Hepatocyte (in vitro differentiated cells): ENCODE results near the gene CPA5. TPM values are rescaled to one million over a fixed set of nuclear protein-coding genes. Genes with fewer than 3 reads are reported as not detected.
"Not testable (repeated sequence)": the region's sequence is repeated elsewhere in the genome, so short reads cannot be mapped to it uniquely, and the experiment has no call there.

ENCODE experiments used
- DNase-seq: peaks from one replicate; pipeline ENCODE4 v3.0.0-alpha.2; 2016; ENCODE audit warnings: low spot score
- H2AFZ ChIP-seq: fragments of 200-600 bp; sonication (generic); 2 replicates; pipeline ENCODE4 v1.6.0; 2016; ENCODE audit warnings: antibody characterized with exemption, mild to moderate bottlenecking
- H3K27ac ChIP-seq: fragments of 200-600 bp; sonication (generic); 2 replicates; pipeline ENCODE4 v1.5.1; 2016; ENCODE audit warnings: mild to moderate bottlenecking
- H3K27me3 ChIP-seq: fragments of 200-600 bp; sonication (generic); 2 replicates; pipeline ENCODE4 v1.6.1; 2016
- H3K36me3 ChIP-seq: fragments of 200-600 bp; sonication (generic); replicated peaks from 2 replicates; pipeline ENCODE4 v1.5.1; 2016; ENCODE audit warnings: low read depth; ENCODE audit not compliant: insufficient read depth
- H3K4me1 ChIP-seq: fragments of 200-600 bp; sonication (generic); 2 replicates; pipeline ENCODE4 v1.5.1; 2016; ENCODE audit warnings: mild to moderate bottlenecking, moderate library complexity; ENCODE audit not compliant: insufficient read depth
- H3K4me2 ChIP-seq: fragments of 200-600 bp; sonication (generic); 2 replicates; pipeline ENCODE4 v1.6.0; 2016
- H3K4me3 ChIP-seq: fragments of 200-600 bp; sonication (generic); 2 replicates; pipeline ENCODE4 v1.5.1; 2016; ENCODE audit warnings: mild to moderate bottlenecking
- H3K79me2 ChIP-seq: fragments of 200-600 bp; sonication (generic); 2 replicates; pipeline ENCODE4 v1.6.0; 2017; ENCODE audit warnings: mild to moderate bottlenecking
- H3K9me2 ChIP-seq: fragments of 200-600 bp; sonication (generic); replicated peaks from 2 replicates; pipeline ENCODE4 v1.6.0; 2017; ENCODE audit warnings: mild to moderate bottlenecking; ENCODE audit not compliant: insufficient read depth
- H3K9me3 ChIP-seq: fragments of 200-600 bp; sonication (generic); 2 replicates; pipeline ENCODE4 v1.5.1; 2016; ENCODE audit warnings: low read depth, mild to moderate bottlenecking
- H4K20me1 ChIP-seq: fragments of 200-600 bp; sonication (generic); 2 replicates; pipeline ENCODE4 v1.6.0; 2016; ENCODE audit warnings: mild to moderate bottlenecking; ENCODE audit not compliant: insufficient read depth, poor library complexity, severe bottlenecking
- CTCF ChIP-seq: fragments of 200-600 bp; sonication (generic); IDR thresholded peaks from 2 replicates; pipeline ENCODE4 v1.5.1; 2016; ENCODE audit warnings: antibody characterized with exemption, mild to moderate bottlenecking; ENCODE audit not compliant: poor library complexity
- EZH2 ChIP-seq: fragments of 200-600 bp; sonication (generic); IDR thresholded peaks from 2 replicates; pipeline ENCODE4 v1.6.1; 2016; ENCODE audit warnings: antibody characterized with exemption, mild to moderate bottlenecking, borderline replicate concordance
- EZH2phosphoT487 ChIP-seq: fragments of 200-600 bp; sonication (generic); IDR thresholded peaks from one replicate; pipeline ENCODE4 v1.6.1; 2018; ENCODE audit warnings: antibody characterized with exemption, mild to moderate bottlenecking, low read depth, moderate library complexity; ENCODE audit not compliant: unreplicated experiment, severe bottlenecking
- WGBS: methylation state at CpG from one replicate; pipeline ENCODE4 v1.1.6; 2016; ENCODE audit warnings: low lambda C conversion rate; ENCODE audit errors: missing lambda C conversion rate; 5-methylcytosine and 5-hydroxymethylcytosine counted together
- polyA plus RNA-seq: library from polyadenylated mRNA; unstranded; fragments of >200 nt; fragmentation: Nextera tagmentation; extraction: Ambion mirVana; gene quantifications from 2 replicates; pipeline ENCODE4 v1.2.1, GENCODE V29; 2016
- total RNA-seq: library from RNA; depleted of rRNA; stranded (reverse); fragments of >200 nt; gene quantifications from 2 replicates; pipeline ENCODE4 v1.2.3, GENCODE V29; 2014

Gene CPA5
- total and polyA plus RNA-seq, 2 experiments from 2014 or later = 0.30 TPM; not detected in 1

- WGBS = 73% methylated on average over 3 of the region's 3 CpGs
- no peak for DNase-seq
- no peak overlapping the region for H3K4me3 ChIP-seq
- H4K20me1 ChIP-seq = no peaks in the 10 kb centered on the region
- H3K4me1 ChIP-seq = peaks cover 78% of the 10 kb centered on the region
- peak overlapping the region; percentile 94 for H3K27ac ChIP-seq
- no peaks in the 10 kb centered on the region for H3K9me2 ChIP-seq
- H3K79me2 ChIP-seq = no peaks in the 10 kb centered on the region
- no peaks in the 10 kb centered on the region for H3K27me3 ChIP-seq
- H3K36me3 ChIP-seq = no peaks in the 10 kb centered on the region
- no peak for TF ChIP-seq EZH2
- H3K4me2 ChIP-seq = peak overlapping the region; percentile 21
- H3K9me3 ChIP-seq = no peaks in the 10 kb centered on the region
- H2AFZ ChIP-seq = no peak overlapping the region
These were observed 25.4 kb downstream of the CPA5 start for GRCh38 chr7:130369831-130370550.

GRCh38 chr7:130371046-130371445 is 26.4 kb downstream of the CPA5 start:
- Histone ChIP-seq H4K20me1 (no peaks in the 10 kb centered on the region), H3K4me1 (peaks cover 67% of the 10 kb centered on the region), H3K9me3 (no peaks in the 10 kb centered on the region), H2AFZ (no peak overlapping the region), H3K27ac (peak overlapping the region; percentile 94), H3K4me3 (no peak overlapping the region), H3K36me3 (no peaks in the 10 kb centered on the region), H3K4me2 (no peak overlapping the region), H3K27me3 (no peaks in the 10 kb centered on the region), H3K9me2 (no peaks in the 10 kb centered on the region), H3K79me2 (no peaks in the 10 kb centered on the region)
- WGBS = 80% methylated on average over 3 of the region's 3 CpGs
- TF ChIP-seq EZH2 = no peak
- TF ChIP-seq CTCF = no peak
- TF ChIP-seq EZH2phosphoT487 = no peak
- no peak for DNase-seq

- Histone ChIP-seq H3K36me3 (no peaks in the 10 kb centered on the region), H3K4me2 (peak overlapping the region; percentile 24), H3K27me3 (no peaks in the 10 kb centered on the region), H3K27ac (peak overlapping the region; percentile 94), H3K79me2 (no peaks in the 10 kb centered on the region), H3K4me3 (no peak overlapping the region), H3K9me3 (no peaks in the 10 kb centered on the region), H4K20me1 (no peaks in the 10 kb centered on the region), H3K9me2 (no peaks in the 10 kb centered on the region), H2AFZ (peak overlapping the region; percentile 2), H3K4me1 (peaks cover 58% of the 10 kb centered on the region)
- DNase-seq = no peak
- no peak for TF ChIP-seq EZH2
- no peak for TF ChIP-seq CTCF
- no peak for TF ChIP-seq EZH2phosphoT487
- WGBS = 71% methylated on average over 11 of the region's 11 CpGs
These were observed 28.0 kb downstream of the CPA5 start for GRCh38 chr7:130372402-130373165.

- Histone ChIP-seq H3K79me2 (no peaks in the 10 kb centered on the region), H2AFZ (peak overlapping the region; percentile 29), H3K4me3 (no peak overlapping the region), H3K36me3 (no peaks in the 10 kb centered on the region), H3K27me3 (no peaks in the 10 kb centered on the region), H3K9me2 (no peaks in the 10 kb centered on the region), H3K9me3 (no peaks in the 10 kb centered on the region), H4K20me1 (no peaks in the 10 kb centered on the region), H3K4me2 (peak overlapping the region; percentile 24), H3K27ac (peak overlapping the region; percentile 94), H3K4me1 (peaks cover 49% of the 10 kb centered on the region)
- no peak for DNase-seq
- TF ChIP-seq EZH2phosphoT487 (no peak), CTCF (no peak), EZH2 (no peak)
- 97% methylated on average over 6 of the region's 6 CpGs for WGBS
These were observed 29.9 kb downstream of the CPA5 start for GRCh38 chr7:130374507-130374906.

- peaks cover 45% of the 10 kb centered on the region for H3K4me1 ChIP-seq
- H3K36me3 ChIP-seq, H3K4me2 ChIP-seq, H3K4me3 ChIP-seq, H3K9me3 ChIP-seq, H3K27me3 ChIP-seq, H2AFZ ChIP-seq, DNase-seq, H4K20me1 ChIP-seq, H3K79me2 ChIP-seq, H3K27ac ChIP-seq, H3K9me2 ChIP-seq: not testable (repeated sequence)
- 0% methylated on average over 1 of the region's 1 CpG for WGBS
These were observed 31.8 kb downstream of the CPA5 start for GRCh38 chr7:130376461-130376860.
